ENCODE data around the gene PCSK5. TPM values are rescaled to one million over a fixed set of nuclear protein-coding genes. Genes with fewer than 3 reads are reported as not detected.

Gene PCSK5
- total and polyA plus RNA-seq, 2 donors (not counting 3 experiments of a cell fraction or from before 2014, with no cell fraction given), result 2.6 to 4.8 TPM

DNA sequence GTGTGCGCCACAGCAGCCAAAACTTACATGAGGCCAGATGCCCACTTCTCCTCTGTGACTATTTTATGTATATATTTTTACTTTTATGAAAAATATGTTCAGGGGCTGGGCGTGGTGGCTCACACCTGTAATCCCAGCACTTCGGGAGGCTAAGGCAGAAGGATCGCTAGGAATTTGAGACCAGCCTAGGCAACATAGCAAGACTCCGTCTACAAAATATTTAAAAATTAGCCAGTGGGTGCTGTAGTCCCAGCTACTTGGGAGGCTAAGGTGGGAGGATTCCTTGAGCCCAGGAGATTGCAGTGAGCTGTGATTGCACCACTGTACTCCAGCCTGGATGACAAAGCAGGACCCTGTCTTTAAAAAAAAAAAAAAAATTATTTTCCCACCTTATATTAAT, 420.5 kb downstream of the PCSK5 start:
- no peaks in the 10 kb centered on the region for H3K36me3 ChIP-seq (ENCODE audit: control insufficient read depth in 2 of 2, extremely low read depth in 1 of 2, insufficient read depth in 2 of 2, low read length in 2 of 2)
- ChIA-PET CTCF (interaction anchor here (0.6 to 2.2 kb wide), 2 partner anchors 9 kb away, joined by 3 to 6 read pairs; no protein-coding TSS in a partner anchor), POLR2A (no interaction called here)
- FAIRE-seq (no peak), DNase-seq (ENCODE audit: low read depth, low spot score) (no peak)
- no peak overlapping the region for H3K27ac ChIP-seq (ENCODE audit: insufficient read depth, low read depth, low read length)
- no peaks in the 10 kb centered on the region for H3K9me1 ChIP-seq (replicated peaks; ENCODE audit: control insufficient read depth, extremely low read depth, insufficient read depth, low read length)
- H4K20me1 ChIP-seq (replicated peaks; ENCODE audit: control insufficient read depth, extremely low read depth, insufficient read depth, low read length), result no peaks in the 10 kb centered on the region
- no peak overlapping the region for H3K4me3 ChIP-seq (replicated peaks in 1 of 3; ENCODE audit: insufficient read depth in 1 of 3, low read depth in 1 of 3, low read length in 3 of 3)
- dilution Hi-C loops (cut with MboI; ENCODE audit: extremely low pct_ligation_motif_present, low sequenced_read_pairs), result no loop called here
- H3K79me2 ChIP-seq (ENCODE audit: control insufficient read depth, insufficient read depth, low read length), result no peaks in the 10 kb centered on the region
- intact Hi-C loops (cut with micrococcal nuclease), result no loop called here
- TF ChIP-seq, protein P1, sequence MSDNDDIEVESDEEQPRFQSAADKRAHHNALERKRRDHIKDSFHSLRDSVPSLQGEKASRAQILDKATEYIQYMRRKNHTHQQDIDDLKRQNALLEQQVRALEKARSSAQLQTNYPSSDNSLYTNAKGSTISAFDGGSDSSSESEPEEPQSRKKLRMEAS (IDR thresholded peaks at IDR 0.05; ENCODE audit: insufficient read depth, insufficient read length), result no peak
- TF ChIP-seq FOS (IDR thresholded peaks at IDR 0.05; ENCODE audit: borderline replicate concordance, insufficient read depth, low read length), result no peak
- TF ChIP-seq, protein P2, sequence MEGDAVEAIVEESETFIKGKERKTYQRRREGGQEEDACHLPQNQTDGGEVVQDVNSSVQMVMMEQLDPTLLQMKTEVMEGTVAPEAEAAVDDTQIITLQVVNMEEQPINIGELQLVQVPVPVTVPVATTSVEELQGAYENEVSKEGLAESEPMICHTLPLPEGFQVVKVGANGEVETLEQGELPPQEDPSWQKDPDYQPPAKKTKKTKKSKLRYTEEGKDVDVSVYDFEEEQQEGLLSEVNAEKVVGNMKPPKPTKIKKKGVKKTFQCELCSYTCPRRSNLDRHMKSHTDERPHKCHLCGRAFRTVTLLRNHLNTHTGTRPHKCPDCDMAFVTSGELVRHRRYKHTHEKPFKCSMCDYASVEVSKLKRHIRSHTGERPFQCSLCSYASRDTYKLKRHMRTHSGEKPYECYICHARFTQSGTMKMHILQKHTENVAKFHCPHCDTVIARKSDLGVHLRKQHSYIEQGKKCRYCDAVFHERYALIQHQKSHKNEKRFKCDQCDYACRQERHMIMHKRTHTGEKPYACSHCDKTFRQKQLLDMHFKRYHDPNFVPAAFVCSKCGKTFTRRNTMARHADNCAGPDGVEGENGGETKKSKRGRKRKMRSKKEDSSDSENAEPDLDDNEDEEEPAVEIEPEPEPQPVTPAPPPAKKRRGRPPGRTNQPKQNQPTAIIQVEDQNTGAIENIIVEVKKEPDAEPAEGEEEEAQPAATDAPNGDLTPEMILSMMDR (IDR thresholded peaks at IDR 0.05; ENCODE audit: extremely low read depth in 1 of 2, insufficient read depth in 1 of 2, low read depth in 1 of 2, low read length in 2 of 2), result no peak
- BruUV-seq (replicated peaks), result no TSS peak
- no peak overlapping the region for H2AFZ ChIP-seq (ENCODE audit: low read depth, low read length)
- H3K4me2 ChIP-seq (ENCODE audit: insufficient read depth, low read length), result no peak overlapping the region
- H3K9me3 ChIP-seq (replicated peaks; ENCODE audit: control insufficient read depth, insufficient read depth, low read length), result no peaks in the 10 kb centered on the region
- peaks cover 0 to 2% of the 10 kb centered on the region in 2 experiments for H3K27me3 ChIP-seq (ENCODE audit: control insufficient read depth in 2 of 2, insufficient read depth in 2 of 2, low read length in 2 of 2)
- no peaks in the 10 kb centered on the region for H3K4me1 ChIP-seq (ENCODE audit: control insufficient read depth, extremely low read depth, insufficient read depth, low read length)
- no peak overlapping the region for H3K9ac ChIP-seq (replicated peaks; ENCODE audit: extremely low read depth, insufficient read depth, low read length)

DNA sequence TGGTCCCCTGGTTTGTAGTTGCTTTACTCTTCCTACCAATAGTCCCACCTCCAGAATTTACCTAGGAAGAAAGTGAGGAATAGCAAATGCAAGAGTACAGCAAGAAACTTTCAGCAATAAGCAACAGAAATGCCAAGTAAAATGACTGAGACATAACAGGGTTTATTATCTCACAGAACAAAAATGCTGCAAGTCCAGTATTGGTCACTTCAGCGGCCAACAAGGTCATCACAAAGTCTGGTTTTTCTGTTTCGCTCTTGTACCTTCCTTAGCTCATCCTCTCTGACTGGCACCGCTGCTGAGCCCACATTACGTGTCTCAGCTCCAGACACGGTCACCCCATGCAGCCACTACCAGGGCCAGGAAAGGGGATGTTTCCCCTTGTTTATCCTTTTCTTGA, 421.1 kb downstream of the PCSK5 start:
- no peak for DNase-seq (ENCODE audit: low read depth, low spot score)
- Histone ChIP-seq H3K9ac (replicated peaks; ENCODE audit: extremely low read depth, insufficient read depth, low read length) (no peak overlapping the region), H3K27me3 (ENCODE audit: control insufficient read depth in 2 of 2, insufficient read depth in 2 of 2, low read length in 2 of 2) (peaks cover 0 to 2% of the 10 kb centered on the region in 2 experiments), H3K9me1 (replicated peaks; ENCODE audit: control insufficient read depth, extremely low read depth, insufficient read depth, low read length) (no peaks in the 10 kb centered on the region), H4K20me1 (replicated peaks; ENCODE audit: control insufficient read depth, extremely low read depth, insufficient read depth, low read length) (no peaks in the 10 kb centered on the region), H3K4me3 (replicated peaks in 1 of 3; ENCODE audit: insufficient read depth in 1 of 3, low read depth in 1 of 3, low read length in 3 of 3) (no peak overlapping the region), H3K79me2 (ENCODE audit: control insufficient read depth, insufficient read depth, low read length) (no peaks in the 10 kb centered on the region), H3K27ac (ENCODE audit: insufficient read depth, low read depth, low read length) (no peak overlapping the region), H3K9me3 (replicated peaks; ENCODE audit: control insufficient read depth, insufficient read depth, low read length) (no peaks in the 10 kb centered on the region), H2AFZ (ENCODE audit: low read depth, low read length) (no peak overlapping the region), H3K36me3 (ENCODE audit: control insufficient read depth in 2 of 2, extremely low read depth in 1 of 2, insufficient read depth in 2 of 2, low read length in 2 of 2) (no peaks in the 10 kb centered on the region), H3K4me1 (ENCODE audit: control insufficient read depth, extremely low read depth, insufficient read depth, low read length) (no peaks in the 10 kb centered on the region), H3K4me2 (ENCODE audit: insufficient read depth, low read length) (no peak overlapping the region)
- dilution Hi-C loops (cut with MboI; ENCODE audit: extremely low pct_ligation_motif_present, low sequenced_read_pairs) (no loop called here), intact Hi-C loops (cut with micrococcal nuclease) (no loop called here)
- BruUV-seq (replicated peaks), result no TSS peak
- FAIRE-seq, result no peak
- TF ChIP-seq GATA2 (IDR thresholded peaks at IDR 0.05; ENCODE audit: insufficient read depth, insufficient read length, low read depth, low read length) (no peak), POLR2AphosphoS5 (IDR thresholded peaks at IDR 0.05; ENCODE audit: insufficient read depth, low read depth, low read length) (no peak), JUN (IDR thresholded peaks at IDR 0.05; ENCODE audit: borderline replicate concordance, insufficient read depth, insufficient read length, low read depth) (no peak), MYC (IDR thresholded peaks at IDR 0.05; ENCODE audit: low read depth, low read length) (no peak), POLR2A (IDR thresholded peaks at IDR 0.05; ENCODE audit: low read depth, low read length) (no peak), FOS (IDR thresholded peaks at IDR 0.05; ENCODE audit: borderline replicate concordance, insufficient read depth, low read length) (no peak), EZH2 (IDR thresholded peaks at IDR 0.05; ENCODE audit: borderline replicate concordance, low read depth, low read length, severe bottlenecking) (no peak)
- TF ChIP-seq, protein P1 (IDR thresholded peaks at IDR 0.05; ENCODE audit: insufficient read depth, insufficient read length), result no peak
- TF ChIP-seq, protein P2 (IDR thresholded peaks at IDR 0.05; ENCODE audit: extremely low read depth in 1 of 2, insufficient read depth in 1 of 2, low read depth in 1 of 2, low read length in 2 of 2), result no peak
- ChIA-PET CTCF (interaction anchor here (0.6 to 2.2 kb wide), 2 partner anchors 9 to 10 kb away, joined by 3 to 6 read pairs; no protein-coding TSS in a partner anchor), POLR2A (no interaction called here)
